Measurements from ENCODE around the gene SLC14A1. TPM values are rescaled to one million over a fixed set of nuclear protein-coding genes. Genes with fewer than 3 reads are reported as not detected.
"Not testable (repeated sequence)": the region's sequence is repeated elsewhere in the genome, so short reads cannot be mapped to it uniquely, and the experiment has no call there.

The SLC14A1 gene
- polyA plus RNA-seq, 1 donor from 2014 or later: 3.5 TPM

DNA sequence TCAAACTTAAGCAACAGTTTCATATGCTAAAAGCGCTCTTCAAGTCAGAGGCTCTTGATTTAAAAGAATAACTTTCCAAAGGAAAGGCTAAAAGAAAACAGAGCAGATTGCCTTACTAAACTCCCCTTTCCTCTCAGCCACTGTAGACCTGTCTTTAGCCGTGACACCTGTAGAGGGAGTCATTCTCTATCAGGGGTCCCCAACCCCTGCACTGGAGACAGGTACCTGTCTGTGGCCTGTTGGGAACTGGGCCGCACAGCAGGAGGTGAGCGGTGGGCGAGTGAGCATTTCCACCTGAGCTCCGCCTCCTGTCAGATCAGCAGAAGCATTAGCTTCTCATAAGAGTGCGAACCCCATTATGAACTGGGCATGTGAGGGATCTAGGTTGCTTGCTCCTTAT lies 9.6 kb downstream of the SLC14A1 start:
- H3K36me3 Mint-ChIP-seq: peaks cover 7% of the 10 kb centered on the region
- peak overlapping the region in 1 of 3 donors; percentile 21 for H3K27ac Mint-ChIP-seq
- H3K27me3 Mint-ChIP-seq: no peaks in the 10 kb centered on the region
- no peak overlapping the region for H3K4me3 Mint-ChIP-seq
- H3K4me1 Mint-ChIP-seq: no peaks in the 10 kb centered on the region
- no peaks in the 10 kb centered on the region for H3K9me3 Mint-ChIP-seq

DNA sequence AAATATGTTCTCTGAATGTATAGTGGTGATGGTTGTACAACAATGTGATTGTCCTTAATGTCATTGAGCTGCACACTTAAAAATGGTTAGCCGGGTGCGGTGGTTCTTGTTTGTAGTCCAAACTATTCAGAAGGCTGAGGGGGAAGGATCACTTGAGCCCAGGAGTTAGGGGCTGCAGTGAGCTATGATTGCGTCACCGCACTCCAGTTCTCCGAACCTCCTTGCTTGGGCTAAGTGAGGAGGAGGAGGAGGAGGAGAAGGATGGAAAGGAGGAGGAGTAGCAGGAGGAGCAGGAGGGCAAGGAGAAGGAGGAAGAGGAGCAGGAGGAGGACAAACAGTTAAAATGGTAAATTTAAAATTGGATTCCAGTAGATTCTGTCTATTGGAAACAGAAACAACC lies 10.5 kb downstream of the SLC14A1 start:
- Mint-ChIP-seq H3K27me3 (no peaks in the 10 kb centered on the region), H3K36me3 (peaks cover 7% of the 10 kb centered on the region)

DNA sequence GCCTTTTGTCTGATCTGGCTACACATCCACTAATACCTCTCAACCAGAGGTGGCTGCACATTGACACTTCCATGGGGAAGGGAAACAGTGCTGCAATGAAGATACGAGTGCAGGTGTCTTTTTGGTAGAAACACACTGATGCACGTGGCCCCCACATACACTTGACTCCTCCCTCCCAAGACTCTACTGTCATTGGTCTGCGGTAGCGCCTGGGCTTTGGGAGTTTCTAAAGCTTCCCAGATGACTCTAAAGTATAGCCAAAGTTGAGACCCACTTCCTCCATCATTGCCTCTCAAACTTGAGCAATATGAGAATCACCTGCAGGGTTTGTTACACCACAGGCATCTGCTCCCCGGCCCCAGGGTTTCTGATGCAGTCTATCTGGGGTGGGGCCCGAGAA lies 11.0 kb downstream of the SLC14A1 start:
- no peak overlapping the region for H3K4me3 Mint-ChIP-seq
- no peak overlapping the region for H3K27ac Mint-ChIP-seq
- no peaks in the 10 kb centered on the region for H3K4me1 Mint-ChIP-seq
- no peaks in the 10 kb centered on the region for H3K27me3 Mint-ChIP-seq
- no peaks in the 10 kb centered on the region for H3K9me3 Mint-ChIP-seq
- H3K36me3 Mint-ChIP-seq: peaks cover 7% of the 10 kb centered on the region

More for the DNA sequence above, 10.5 kb downstream of the SLC14A1 start:
- Mint-ChIP-seq H3K4me3 (no peak overlapping the region), H3K9me3 (no peaks in the 10 kb centered on the region), H3K4me1 (no peaks in the 10 kb centered on the region), H3K27ac (no peak overlapping the region)

DNA sequence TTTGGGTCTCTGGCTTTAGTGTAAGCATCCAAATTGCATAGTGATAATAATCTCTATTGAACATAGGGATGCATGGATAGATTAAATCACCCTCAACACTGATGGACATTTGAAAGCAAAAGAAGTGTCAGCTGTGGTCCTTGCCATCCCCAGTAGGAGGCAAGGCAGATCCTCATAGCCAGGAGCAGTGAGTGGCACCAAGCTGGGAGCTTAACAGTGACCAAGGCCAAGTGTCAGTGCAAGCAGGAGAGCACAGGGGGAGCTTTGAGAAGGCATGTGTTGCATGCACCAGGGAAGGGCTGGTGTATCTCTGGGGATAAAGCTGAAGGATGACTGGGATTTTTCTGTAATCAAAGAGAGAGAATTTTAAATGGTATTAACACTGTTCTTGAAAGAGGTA lies 14.7 kb downstream of the SLC14A1 start:
- no peaks in the 10 kb centered on the region for H3K27me3 Mint-ChIP-seq
- H3K27ac Mint-ChIP-seq: no peak overlapping the region
- no peaks in the 10 kb centered on the region for H3K4me1 Mint-ChIP-seq
- no peaks in the 10 kb centered on the region for H3K9me3 Mint-ChIP-seq
- H3K4me3 Mint-ChIP-seq: no peak overlapping the region
- H3K36me3 Mint-ChIP-seq: peaks cover 8% of the 10 kb centered on the region

DNA sequence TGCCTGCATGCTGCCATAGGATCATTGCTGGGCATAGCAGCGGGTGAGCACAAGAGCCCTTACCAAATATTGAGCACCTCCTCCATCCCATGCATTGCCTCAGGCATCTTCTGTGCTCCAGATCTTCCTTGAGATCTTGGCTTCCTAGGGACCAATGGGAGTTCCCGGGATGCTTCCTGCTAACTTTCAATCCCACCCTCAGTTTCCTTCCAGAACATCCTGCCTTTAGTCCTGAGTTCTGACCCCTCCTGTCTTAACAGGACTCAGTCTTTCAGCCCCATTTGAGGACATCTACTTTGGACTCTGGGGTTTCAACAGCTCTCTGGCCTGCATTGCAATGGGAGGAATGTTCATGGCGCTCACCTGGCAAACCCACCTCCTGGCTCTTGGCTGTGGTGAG lies 15.3 kb downstream of the SLC14A1 start:
- peaks cover 8% of the 10 kb centered on the region for H3K36me3 Mint-ChIP-seq
- no peak overlapping the region for H3K27ac Mint-ChIP-seq
- H3K4me3 Mint-ChIP-seq: no peak overlapping the region
- no peaks in the 10 kb centered on the region for H3K9me3 Mint-ChIP-seq
- no peaks in the 10 kb centered on the region for H3K4me1 Mint-ChIP-seq
- H3K27me3 Mint-ChIP-seq: no peaks in the 10 kb centered on the region

DNA sequence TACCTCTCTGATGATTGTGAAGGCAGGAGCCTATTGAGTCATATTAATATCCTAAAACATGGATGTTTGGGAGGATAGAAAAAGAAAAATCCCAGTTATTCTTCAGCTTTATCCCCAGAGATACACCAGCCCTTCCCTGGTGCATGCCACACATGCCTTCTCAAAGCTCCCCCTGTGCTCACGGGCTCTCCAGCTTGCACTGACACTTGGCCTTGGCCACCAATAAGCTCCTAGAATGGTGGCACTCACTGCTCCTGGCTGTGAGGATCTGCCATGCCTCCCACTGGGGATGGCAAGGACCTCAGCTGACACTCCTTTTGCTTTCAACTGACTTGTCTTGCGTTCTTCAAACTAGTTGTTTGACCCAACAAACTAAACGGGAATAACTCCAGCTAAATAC lies 15.9 kb downstream of the SLC14A1 start:
- H3K4me3 Mint-ChIP-seq: no peak overlapping the region
- H3K9me3 Mint-ChIP-seq: no peaks in the 10 kb centered on the region
- no peak overlapping the region for H3K27ac Mint-ChIP-seq
- peaks cover 10% of the 10 kb centered on the region for H3K36me3 Mint-ChIP-seq
- H3K4me1 Mint-ChIP-seq: no peaks in the 10 kb centered on the region
- H3K27me3 Mint-ChIP-seq: no peaks in the 10 kb centered on the region

DNA sequence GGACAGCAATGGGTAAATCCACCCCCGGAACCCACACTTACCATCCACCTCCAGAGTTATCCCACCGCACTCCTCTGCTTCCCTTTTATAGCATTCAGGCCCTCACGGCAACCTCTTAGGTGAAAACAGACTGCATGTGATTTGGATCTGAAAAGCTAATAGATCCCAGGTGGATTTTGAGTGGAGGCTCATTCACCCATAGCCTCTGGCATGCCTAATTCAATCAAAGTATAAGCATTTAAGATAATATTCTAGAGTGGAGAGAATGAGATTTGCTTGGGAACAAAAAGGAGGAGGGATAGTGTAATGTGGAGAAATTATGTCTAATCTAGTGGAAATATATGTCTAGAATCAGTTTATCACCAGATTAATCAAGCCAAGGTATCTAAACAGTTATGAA lies 17.1 kb downstream of the SLC14A1 start:
- Mint-ChIP-seq H3K27ac (no peak overlapping the region), H3K27me3 (no peaks in the 10 kb centered on the region), H3K9me3 (no peaks in the 10 kb centered on the region), H3K36me3 (peaks cover 10% of the 10 kb centered on the region), H3K4me3 (no peak overlapping the region), H3K4me1 (no peaks in the 10 kb centered on the region)

DNA sequence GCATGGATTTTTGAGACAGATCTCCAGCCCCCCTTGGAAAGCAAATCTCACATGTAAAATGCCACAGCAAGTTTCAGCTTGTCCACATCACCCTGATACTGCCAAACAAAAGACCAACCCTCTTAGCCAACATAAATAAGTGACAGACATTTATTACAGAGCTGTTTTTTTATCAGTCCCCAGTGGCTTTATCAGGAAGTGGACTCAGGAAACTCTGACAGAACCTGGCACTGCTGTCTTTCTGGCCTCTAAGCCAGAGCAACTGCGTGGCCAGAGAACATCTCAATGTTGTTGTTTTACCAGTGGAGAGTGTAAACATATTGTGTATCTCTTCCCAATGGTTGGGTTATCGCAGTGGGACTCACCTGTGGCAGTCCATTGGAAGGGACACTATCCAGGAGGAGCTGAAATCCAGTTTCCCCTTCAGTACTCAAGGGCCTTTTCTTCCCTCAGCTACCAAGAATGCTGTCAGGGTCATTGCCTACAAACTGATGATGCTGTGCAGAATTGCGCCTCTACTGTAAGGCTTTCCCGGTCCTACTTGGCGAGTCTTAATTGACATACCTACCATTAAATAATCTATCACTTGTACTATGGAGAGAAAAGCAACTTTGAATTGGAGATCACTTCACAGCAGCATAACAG lies 22.0 kb downstream of the SLC14A1 start:
- peaks cover 5% of the 10 kb centered on the region for H3K36me3 Mint-ChIP-seq
- H3K27ac Mint-ChIP-seq: no peak overlapping the region
- H3K27me3 Mint-ChIP-seq: no peaks in the 10 kb centered on the region

DNA sequence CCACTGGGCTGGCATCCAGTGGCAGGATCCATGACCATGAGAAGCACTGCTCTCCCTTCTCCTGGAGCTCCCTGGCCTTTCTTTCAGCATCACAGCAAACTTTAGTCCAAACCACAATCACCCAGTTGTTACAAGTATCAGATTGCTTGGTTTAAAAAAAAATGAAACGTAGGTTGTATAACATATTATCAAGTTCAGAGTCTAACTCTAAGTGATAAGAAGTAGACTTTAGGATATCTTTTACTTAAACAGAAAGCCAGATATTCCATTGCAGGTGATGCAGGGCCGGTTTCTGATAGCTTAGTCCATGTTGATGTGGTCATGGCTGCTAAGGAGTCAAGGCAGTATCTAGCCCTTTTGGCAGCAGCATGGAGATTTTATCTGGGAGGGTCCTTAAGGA lies 24.5 kb downstream of the SLC14A1 start:
- H3K27ac Mint-ChIP-seq: no peak overlapping the region
- peaks cover 8 to 16% (median 9%) of the 10 kb centered on the region in 3 donors for H3K4me1 Mint-ChIP-seq
- peaks cover 3% of the 10 kb centered on the region for H3K36me3 Mint-ChIP-seq
- H3K27me3 Mint-ChIP-seq: no peaks in the 10 kb centered on the region
- no peak overlapping the region for H3K4me3 Mint-ChIP-seq
- peaks cover 0 to 1% (median 0%) of the 10 kb centered on the region in 3 donors for H3K9me3 Mint-ChIP-seq

More for the DNA sequence above, 22.0 kb downstream of the SLC14A1 start:
- Mint-ChIP-seq H3K9me3 (peaks cover 0 to 1% (median 0%) of the 10 kb centered on the region in 3 donors), H3K4me3 (no peak overlapping the region), H3K4me1 (peaks cover 8 to 16% (median 9%) of the 10 kb centered on the region in 3 donors)

DNA sequence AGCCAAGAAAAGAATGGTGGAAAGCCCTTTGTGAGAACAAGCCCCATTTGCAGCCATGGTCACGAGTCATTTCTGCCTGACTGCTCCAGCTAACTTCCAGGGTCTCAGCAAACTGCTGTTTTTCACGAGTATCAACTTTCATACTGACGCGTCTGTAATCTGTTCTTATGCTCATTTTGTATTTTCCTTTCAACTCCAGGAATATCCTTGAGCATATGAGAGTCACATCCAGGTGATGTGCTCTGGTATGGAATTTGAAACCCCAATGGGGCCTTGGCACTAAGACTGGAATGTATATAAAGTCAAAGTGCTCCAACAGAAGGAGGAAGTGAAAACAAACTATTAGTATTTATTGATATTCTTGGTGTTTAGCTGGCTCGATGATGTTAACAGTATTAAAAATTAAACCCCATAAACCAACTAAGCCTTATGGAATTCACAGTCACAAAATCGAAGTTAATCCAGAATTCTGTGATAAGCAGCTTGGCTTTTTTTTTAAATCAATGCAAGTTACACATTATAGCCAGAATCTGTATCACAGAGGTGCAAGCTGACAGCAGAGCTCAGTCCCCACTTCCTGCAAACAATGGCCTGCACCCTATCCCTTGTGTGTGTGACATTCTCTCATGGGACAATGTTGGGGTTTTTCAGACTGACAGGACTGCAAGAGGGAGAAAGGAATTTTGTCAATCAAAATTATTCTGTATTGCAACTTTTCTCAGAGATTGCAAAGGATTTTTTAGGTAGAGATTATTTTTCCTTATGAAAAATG lies 26.1 kb downstream of the SLC14A1 start:
- Mint-ChIP-seq H3K27me3 (peaks cover 11% of the 10 kb centered on the region), H3K36me3 (peaks cover 1% of the 10 kb centered on the region), H3K4me1 (peaks cover 8 to 16% (median 9%) of the 10 kb centered on the region in 3 donors), H3K4me3 (peak overlapping the region in 2 of 4 donors; percentile 47 to 51), H3K27ac (no peak overlapping the region), H3K9me3 (peaks cover 0 to 2% (median 1%) of the 10 kb centered on the region in 3 donors)

DNA sequence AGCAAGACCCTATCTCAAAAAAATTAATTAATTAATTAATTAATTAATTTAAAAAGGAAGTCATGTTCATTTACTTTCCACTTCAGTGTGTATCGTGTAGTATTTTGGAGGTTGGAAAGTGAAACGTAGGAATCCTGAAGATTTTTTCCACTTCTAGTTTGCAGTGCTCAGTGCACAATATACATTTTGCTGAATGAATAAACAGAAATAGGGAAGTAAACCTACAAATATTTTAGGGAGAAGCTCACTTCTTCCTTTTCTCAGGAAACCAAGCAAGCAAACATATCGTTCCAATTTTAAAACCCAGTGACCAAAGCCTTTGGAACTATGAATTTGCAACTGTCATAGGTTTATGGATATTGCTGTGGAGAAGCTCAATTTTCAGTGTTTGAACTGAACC lies 27.8 kb downstream of the SLC14A1 start:
- peaks cover 0 to 2% (median 1%) of the 10 kb centered on the region in 3 donors for H3K9me3 Mint-ChIP-seq
- H3K27me3 Mint-ChIP-seq: peaks cover 11% of the 10 kb centered on the region
- H3K27ac Mint-ChIP-seq: no peak overlapping the region
- H3K4me1 Mint-ChIP-seq: peaks cover 8 to 16% (median 9%) of the 10 kb centered on the region in 3 donors
- H3K4me3 Mint-ChIP-seq: no peak overlapping the region
- peaks cover 1% of the 10 kb centered on the region for H3K36me3 Mint-ChIP-seq

DNA sequence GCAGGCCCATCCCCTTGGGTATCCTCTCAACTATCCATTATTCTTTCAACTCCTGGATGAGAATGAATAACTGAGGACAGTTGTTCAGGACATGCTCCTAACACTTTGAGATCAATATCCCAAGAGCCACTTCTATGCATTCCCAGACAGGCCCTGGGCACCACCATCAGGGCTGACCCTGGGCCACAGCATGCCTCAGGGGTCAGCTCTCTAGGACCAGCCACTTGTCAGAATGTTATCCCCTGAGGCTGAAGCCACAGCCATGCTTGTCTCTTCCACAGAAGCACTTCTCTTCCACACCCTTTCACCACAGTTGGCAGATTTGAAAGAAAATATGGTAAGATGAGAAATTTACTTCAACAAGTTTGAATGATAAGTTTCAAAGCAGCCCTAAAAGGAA lies 28.7 kb downstream of the SLC14A1 start:
- Mint-ChIP-seq H3K27ac (no peak overlapping the region), H3K4me1 (peaks cover 8 to 16% (median 9%) of the 10 kb centered on the region in 3 donors), H3K36me3 (peaks cover under 1% of the 10 kb centered on the region), H3K27me3 (peaks cover 17% of the 10 kb centered on the region), H3K9me3 (peaks cover 0 to 2% (median 1%) of the 10 kb centered on the region in 3 donors), H3K4me3 (no peak overlapping the region)

DNA sequence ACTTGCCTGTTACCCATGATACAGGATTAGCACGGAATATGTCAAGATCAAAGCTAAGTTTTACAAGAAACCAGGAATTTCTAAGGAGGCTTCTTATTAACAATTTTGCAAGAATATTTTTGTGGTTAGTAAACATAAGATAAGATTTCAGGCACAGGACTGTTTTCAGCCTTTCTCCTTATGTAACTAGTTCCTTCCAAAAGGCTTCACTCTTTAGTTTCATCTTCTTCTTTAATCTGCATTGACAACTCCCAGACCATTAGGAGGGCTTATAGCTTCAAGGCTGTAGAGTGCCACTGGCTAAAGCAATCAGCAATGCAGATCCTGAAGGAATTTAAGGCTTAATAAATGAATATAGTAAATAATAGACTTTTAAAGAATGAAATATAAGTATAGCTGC lies 29.3 kb downstream of the SLC14A1 start:
- H3K27me3 Mint-ChIP-seq: peaks cover 17% of the 10 kb centered on the region
- peaks cover 0 to 2% (median 1%) of the 10 kb centered on the region in 3 donors for H3K9me3 Mint-ChIP-seq
- H3K4me3 Mint-ChIP-seq: no peak overlapping the region
- no peak overlapping the region for H3K27ac Mint-ChIP-seq
- no peaks in the 10 kb centered on the region for H3K36me3 Mint-ChIP-seq
- peaks cover 8 to 16% (median 9%) of the 10 kb centered on the region in 3 donors for H3K4me1 Mint-ChIP-seq

DNA sequence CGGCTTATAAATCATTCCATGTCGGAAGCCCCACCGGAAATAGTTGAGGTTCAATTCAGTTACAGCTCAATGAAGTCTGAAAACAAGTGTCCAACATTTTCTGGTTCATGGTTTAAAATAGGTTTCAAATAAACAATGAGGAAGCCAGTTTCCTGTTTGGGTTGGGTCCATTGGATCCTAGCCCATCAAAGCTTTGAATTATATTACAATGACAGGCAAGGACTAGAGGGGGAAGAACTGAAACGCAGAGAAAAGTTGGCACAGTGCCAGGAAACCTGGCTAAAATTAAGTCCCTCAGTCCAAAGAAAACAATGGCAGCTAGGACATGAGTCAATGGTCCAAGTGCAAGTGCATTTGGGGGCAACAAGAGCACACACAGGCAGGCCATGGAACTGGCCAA lies 32.0 kb downstream of the SLC14A1 start:
- H3K4me3 Mint-ChIP-seq: no peak overlapping the region
- H3K9me3 Mint-ChIP-seq: peaks cover 0 to 2% (median 0%) of the 10 kb centered on the region in 3 donors
- H3K4me1 Mint-ChIP-seq: peaks cover 0 to 2% (median 1%) of the 10 kb centered on the region in 3 donors
- no peaks in the 10 kb centered on the region for H3K36me3 Mint-ChIP-seq
- peaks cover 17% of the 10 kb centered on the region for H3K27me3 Mint-ChIP-seq
- H3K27ac Mint-ChIP-seq: no peak overlapping the region

DNA sequence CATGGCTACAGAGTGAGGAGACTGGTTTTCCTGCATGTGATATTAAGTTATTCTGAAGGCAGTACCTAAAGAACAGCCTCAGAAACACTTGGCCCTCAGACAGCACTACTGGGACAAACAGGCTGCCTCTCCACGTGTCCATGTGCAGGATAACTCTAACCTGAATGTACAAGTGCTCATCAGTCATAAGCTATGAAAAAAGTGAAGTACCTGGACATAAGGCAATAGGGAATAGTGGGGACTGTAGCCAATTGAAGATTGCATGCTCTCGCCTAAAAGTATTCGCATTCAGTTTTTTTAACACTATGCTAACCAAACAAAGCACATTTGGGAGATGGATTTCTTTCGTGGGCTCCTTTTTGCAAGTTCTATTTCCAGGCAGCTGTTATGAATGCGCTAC lies 33.0 kb downstream of the SLC14A1 start:
- no peak overlapping the region for H3K4me3 Mint-ChIP-seq
- peaks cover 0 to 5% (median 1%) of the 10 kb centered on the region in 3 donors for H3K4me1 Mint-ChIP-seq
- no peak overlapping the region for H3K27ac Mint-ChIP-seq
- no peaks in the 10 kb centered on the region for H3K36me3 Mint-ChIP-seq
- peaks cover 17% of the 10 kb centered on the region for H3K27me3 Mint-ChIP-seq
- H3K9me3 Mint-ChIP-seq: peaks cover 0 to 2% (median 0%) of the 10 kb centered on the region in 3 donors

DNA sequence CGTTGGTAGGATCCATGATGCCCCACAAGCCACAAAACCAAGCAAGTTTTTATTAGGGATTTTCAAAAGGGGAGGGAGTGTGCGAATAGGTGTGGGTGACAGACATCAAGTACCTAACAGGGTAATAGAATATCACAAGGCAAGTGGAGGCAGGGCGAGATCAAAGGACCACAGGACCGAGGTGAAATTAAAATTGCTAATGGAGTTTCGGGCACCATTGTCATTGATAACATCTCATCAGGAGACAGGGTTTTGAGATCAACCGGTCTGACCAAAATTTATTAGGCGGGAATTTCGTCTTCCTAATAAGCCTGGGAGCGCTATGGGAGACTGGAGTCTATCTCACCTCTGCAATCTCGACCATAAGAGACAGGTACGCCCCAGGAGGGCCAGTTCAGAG lies 33.7 kb downstream of the SLC14A1 start:
- H3K9me3 Mint-ChIP-seq, H3K27ac Mint-ChIP-seq, H3K4me3 Mint-ChIP-seq, H3K4me1 Mint-ChIP-seq, H3K36me3 Mint-ChIP-seq: not testable (repeated sequence)
- peaks cover 17% of the 10 kb centered on the region for H3K27me3 Mint-ChIP-seq
